Measurements from ENCODE around the gene ACO2. TPM values are rescaled to one million over a fixed set of nuclear protein-coding genes. Genes with fewer than 3 reads are reported as not detected.

ACO2 gene
- total and polyA plus RNA-seq, 2 of the 4 experiments (the other 2 are of a cell fraction), result 71.3 to 72.9 TPM

- POLR2A ChIA-PET (ENCODE audit: unreplicated experiment), result no interaction called here
- no peak overlapping the region for H3K9ac ChIP-seq (ENCODE audit: low read depth, low read length)
- H3K36me3 ChIP-seq (ENCODE audit: control insufficient read depth, insufficient read depth, low read length), result peaks cover 32% of the 10 kb centered on the region
- in situ Hi-C loops (cut with MboI; ENCODE audit: low sequenced_read_pairs) (loop anchor here (25.0 kb wide), 1 partner anchor 575 kb away; no protein-coding TSS in a partner anchor), intact Hi-C loops (cut with micrococcal nuclease) (no loop called here), dilution Hi-C loops (cut with HindIII; ENCODE audit: low sequenced_read_pairs, unreplicated experiment) (no loop called here)
- H3K27ac ChIP-seq (ENCODE audit: insufficient read depth, low read length), result peak overlapping the region; percentile 26; the same call in 1 of the 2 replicates
- TF ChIP-seq NFE2L2 (IDR thresholded peaks at IDR 0.05; ENCODE audit: low read depth, low read length), result peak; percentile 89
- TF ChIP-seq RAD21 (IDR thresholded peaks at IDR 0.05; ENCODE audit: low read length), result no peak
- TF ChIP-seq, protein P1, sequence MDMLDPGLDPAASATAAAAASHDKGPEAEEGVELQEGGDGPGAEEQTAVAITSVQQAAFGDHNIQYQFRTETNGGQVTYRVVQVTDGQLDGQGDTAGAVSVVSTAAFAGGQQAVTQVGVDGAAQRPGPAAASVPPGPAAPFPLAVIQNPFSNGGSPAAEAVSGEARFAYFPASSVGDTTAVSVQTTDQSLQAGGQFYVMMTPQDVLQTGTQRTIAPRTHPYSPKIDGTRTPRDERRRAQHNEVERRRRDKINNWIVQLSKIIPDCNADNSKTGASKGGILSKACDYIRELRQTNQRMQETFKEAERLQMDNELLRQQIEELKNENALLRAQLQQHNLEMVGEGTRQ (IDR thresholded peaks at IDR 0.05; ENCODE audit: low read depth, low read length), result no peak
- TF ChIP-seq CEBPB (IDR thresholded peaks at IDR 0.05; ENCODE audit: low read depth, low read length), result no peak
- peak; percentile 97 for TF ChIP-seq MAFK (IDR thresholded peaks at IDR 0.05; ENCODE audit: low read depth, low read length)
- peak overlapping the region; percentile 91 for H2BK20ac ChIP-seq (ENCODE audit: low read depth, low read length)
- peak overlapping the region; percentile 83 for H3K14ac ChIP-seq (replicated peaks; ENCODE audit: low read depth, low read length)
- peaks cover 6 to 32% of the 10 kb centered on the region in 2 experiments; a peak in 3 of 4 replicates for H3K79me1 ChIP-seq (ENCODE audit: low read depth in 1 of 2, low read length in 2 of 2)
- H3K4ac ChIP-seq (ENCODE audit: low read depth, low read length), result peak overlapping the region; percentile 86
- no peaks in the 10 kb centered on the region for H3K9me3 ChIP-seq (ENCODE audit: control insufficient read depth, insufficient read depth, low read length)
- 0 out of 2 replicates have a peak overlapping the region, but pooled peaks have one; percentile 2 for H3K18ac ChIP-seq (ENCODE audit: low read depth, low read length)
- peak overlapping the region; percentile 60; the same call in 2 of the 3 replicates for H2BK15ac ChIP-seq (ENCODE audit: low read depth, low read length)
- H3K56ac ChIP-seq (ENCODE audit: extremely low read depth, insufficient read depth, low read length), result no peak overlapping the region
- peaks cover 15% of the 10 kb centered on the region for H3K4me1 ChIP-seq (ENCODE audit: control insufficient read depth, insufficient read depth, low read length)
- peak overlapping the region; percentile 94 for H2AK9ac ChIP-seq (replicated peaks; ENCODE audit: low read depth, low read length, poor library complexity)
- H3K4me3 ChIP-seq (ENCODE audit: insufficient read depth, low read depth, low read length), result no peak overlapping the region
- peak overlapping the region in 1 of 2 experiments; percentile 86; a peak in 2 of 4 replicates for H4K8ac ChIP-seq (ENCODE audit: low read depth in 2 of 2, low read length in 2 of 2)
- H4K5ac ChIP-seq (ENCODE audit: low read depth, low read length), result peak overlapping the region; percentile 37; the same call in 1 of the 2 replicates
- H2BK120ac ChIP-seq (ENCODE audit: low read depth, low read length), result peak overlapping the region; percentile 89
- peak; percentile 70 for DNase-seq
- peak overlapping the region; percentile 52 for H3K4me2 ChIP-seq (ENCODE audit: low read depth, low read length)
- peak; percentile 96 for ATAC-seq (ENCODE audit: low read depth)
- no peaks in the 10 kb centered on the region for H3K27me3 ChIP-seq (ENCODE audit: control insufficient read depth, insufficient read depth, low read length)
- peaks cover 7% of the 10 kb centered on the region for H3K9me1 ChIP-seq (ENCODE audit: insufficient read depth, low read length)
- 0 out of 2 replicates have a peak, but pooled peaks cover 3% of the 10 kb centered on the region for H4K20me1 ChIP-seq (ENCODE audit: insufficient read depth, low read length)
- no TSS peak for BruUV-seq (replicated peaks)
- peak overlapping the region; percentile 87 for H4K91ac ChIP-seq (ENCODE audit: insufficient read depth, low read depth, low read length)
- WGBS, 2 experiments (ENCODE audit: extremely low coverage in 2 of 2, insufficient read length in 1 of 2), result 88% methylated on average over 6 of the region's 17 CpGs; no CpG with 5 or more reads in 1 of the 2 experiments
- CTCF ChIA-PET, result no interaction called here
- H2BK5ac ChIP-seq (ENCODE audit: low read depth, low read length, poor library complexity, severe bottlenecking), result peak overlapping the region; percentile 34
- H3K23ac ChIP-seq (ENCODE audit: low read depth, low read length), result peak overlapping the region; percentile 50
- peak overlapping the region; percentile 78 for H2AFZ ChIP-seq (replicated peaks; ENCODE audit: low read length, poor library complexity)
- peak overlapping the region; percentile 90 for H2AK5ac ChIP-seq (ENCODE audit: low read depth, low read length)
Observed at GRCh38 chr22:41512421-41513194, 43.7 kb downstream of the ACO2 start.
